IMR-90 (cell line): ENCODE measurements around the gene EIF2S2. TPM values are rescaled to one million over a fixed set of nuclear protein-coding genes. Genes with fewer than 3 reads are reported as not detected.

Source experiments
- ATAC-seq: fragments of 200-7000 bp; cut with Tn5 transposase; 2 replicates; pipeline ENCODE4 v1.9.1; 2020; ENCODE audit warnings: low read depth, mild to moderate bottlenecking, moderate library complexity
- BruUV-seq: library from RNA; stranded (reverse); fragments of 400-500 nt; replicated peaks from 2 replicates; lab custom pipeline; 2021; lab: Mats Ljungman, UMichigan
- CTCF ChIA-PET: fragments of 300-600 bp; formaldehyde crosslinking; extraction: SDS; loops from one replicate; lab custom pipeline; 2021; ENCODE audit warnings: antibody characterized with exemption; lab: Yijun Ruan, JAX
- POLR2A ChIA-PET: fragments of 300-600 bp; sonication (Branson Sonifier 250); formaldehyde crosslinking; loops from one replicate; lab custom pipeline; 2022; ENCODE audit warnings: antibody characterized with exemption; ENCODE audit not compliant: unreplicated experiment; lab: Charles Lee
- DNase-seq: peaks from one replicate; pipeline ENCODE4 v3.0.0; 2013
- H2AFZ ChIP-seq: replicated peaks from 2 replicates; pipeline ENCODE3; 2013; ENCODE audit warnings: low read length, mild to moderate bottlenecking; ENCODE audit not compliant: poor library complexity
- H2AK5ac ChIP-seq: 2 replicates; pipeline ENCODE4 v1.6.1; 2013; ENCODE audit warnings: low read depth, low read length, inconsistent platforms
- H2AK9ac ChIP-seq: replicated peaks from 2 replicates; pipeline ENCODE3; 2013; ENCODE audit warnings: mild to moderate bottlenecking, low read depth, low read length, moderate library complexity; ENCODE audit not compliant: poor library complexity
- H2BK120ac ChIP-seq: 2 replicates; pipeline ENCODE4 v1.6.1; 2013; ENCODE audit warnings: low read depth, low read length, inconsistent platforms
- H2BK15ac ChIP-seq: 3 replicates; pipeline ENCODE4 v1.6.1; 2013; ENCODE audit warnings: low read depth, low read length, inconsistent platforms
- H2BK20ac ChIP-seq: 2 replicates; pipeline ENCODE4 v1.6.1; 2013; ENCODE audit warnings: low read depth, mild to moderate bottlenecking, inconsistent platforms, low read length, moderate library complexity
- H2BK5ac ChIP-seq: 2 replicates; pipeline ENCODE4 v1.6.1; 2013; ENCODE audit warnings: mild to moderate bottlenecking, low read depth, low read length, inconsistent platforms; ENCODE audit not compliant: poor library complexity, severe bottlenecking
- H3K14ac ChIP-seq: replicated peaks from 2 replicates; pipeline ENCODE4 v1.6.1; 2013; ENCODE audit warnings: low read depth, low read length, inconsistent platforms
- H3K18ac ChIP-seq: 2 replicates; pipeline ENCODE4 v1.6.1; 2013; ENCODE audit warnings: low read depth, low read length, control low read depth
- H3K23ac ChIP-seq: 2 replicates; pipeline ENCODE4 v1.6.1; 2013; ENCODE audit warnings: low read depth, low read length, inconsistent platforms
- H3K27ac ChIP-seq: 2 replicates; pipeline ENCODE4 v1.5.1; 2013; ENCODE audit warnings: mild to moderate bottlenecking, control low read depth, low read length; ENCODE audit not compliant: insufficient read depth
- H3K27me3 ChIP-seq: 2 replicates; pipeline ENCODE4 v1.6.1; 2013; ENCODE audit warnings: low read length; ENCODE audit not compliant: control insufficient read depth, insufficient read depth
- H3K36me3 ChIP-seq: 2 replicates; pipeline ENCODE4 v1.6.1; 2013; ENCODE audit warnings: low read length, mixed read lengths; ENCODE audit not compliant: control insufficient read depth, insufficient read depth
- H3K4ac ChIP-seq: 2 replicates; pipeline ENCODE4 v1.6.1; 2013; ENCODE audit warnings: low read depth, low read length, inconsistent platforms
- H3K4me1 ChIP-seq: 2 replicates; pipeline ENCODE4 v1.6.1; 2013; ENCODE audit warnings: low read length, mixed read lengths; ENCODE audit not compliant: control insufficient read depth, insufficient read depth
- H3K4me2 ChIP-seq: 2 replicates; pipeline ENCODE4 v1.6.1; 2013; ENCODE audit warnings: low read depth, mild to moderate bottlenecking, control low read depth, low read length, moderate library complexity
- H3K4me3 ChIP-seq: 2 replicates; pipeline ENCODE4 v1.5.1; 2013; ENCODE audit warnings: low read depth, mild to moderate bottlenecking, control low read depth, low read length, moderate library complexity; ENCODE audit not compliant: insufficient read depth
- H3K56ac ChIP-seq: 2 replicates; pipeline ENCODE4 v1.6.1; 2013; ENCODE audit warnings: low read length, inconsistent platforms; ENCODE audit not compliant: insufficient read depth; ENCODE audit errors: extremely low read depth
- H3K79me1 ChIP-seq, 2 experiments: 2 replicates each; pipeline ENCODE4 v1.6.1; 2013; ENCODE audit warnings: low read length in 2 of 2, inconsistent platforms in 1 of 2, low read depth in 1 of 2
- H3K9ac ChIP-seq: 2 replicates; pipeline ENCODE4 v1.6.1; 2013; ENCODE audit warnings: low read depth, low read length, control low read depth
- H3K9me1 ChIP-seq: 2 replicates; pipeline ENCODE4 v1.6.1; 2013; ENCODE audit warnings: low read length, inconsistent platforms; ENCODE audit not compliant: insufficient read depth
- H3K9me3 ChIP-seq: 2 replicates; pipeline ENCODE4 v1.6.1; 2013; ENCODE audit warnings: low read length; ENCODE audit not compliant: control insufficient read depth, insufficient read depth
- H4K20me1 ChIP-seq: 2 replicates; pipeline ENCODE4 v1.6.1; 2013; ENCODE audit warnings: low read length, inconsistent platforms; ENCODE audit not compliant: insufficient read depth
- H4K5ac ChIP-seq: 2 replicates; pipeline ENCODE4 v1.6.1; 2013; ENCODE audit warnings: mild to moderate bottlenecking, low read depth, low read length, control low read depth
- H4K8ac ChIP-seq, 2 experiments: 2 replicates each; pipeline ENCODE4 v1.6.1; 2013; ENCODE audit warnings: low read depth in 2 of 2, low read length in 2 of 2, control low read depth in 1 of 2, inconsistent platforms in 1 of 2
- H4K91ac ChIP-seq: 2 replicates; pipeline ENCODE4 v1.6.1; 2013; ENCODE audit warnings: low read depth, low read length, inconsistent platforms; ENCODE audit not compliant: insufficient read depth
- BHLHE40 ChIP-seq: fragments of 150-350 bp; IDR thresholded peaks from 2 replicates; pipeline ENCODE4 v1.6.1; 2016; ENCODE audit warnings: mild to moderate bottlenecking, low read depth, low read length
- CEBPB ChIP-seq: IDR thresholded peaks from 2 replicates; pipeline ENCODE4 v1.6.1; 2012; ENCODE audit warnings: low read depth, low read length, improper control_type of control experiment
- CHD1 ChIP-seq: IDR thresholded peaks from 2 replicates; pipeline ENCODE4 v1.6.1; 2012; ENCODE audit warnings: low read depth, low read length, improper control_type of control experiment
- ELK1 ChIP-seq: fragments of 150-350 bp; IDR thresholded peaks from 2 replicates; pipeline ENCODE4 v1.6.1; 2016; ENCODE audit warnings: low read depth, mild to moderate bottlenecking, low read length, moderate library complexity, borderline replicate concordance
- MAFK ChIP-seq: IDR thresholded peaks from 2 replicates; pipeline ENCODE4 v1.6.1; 2012; ENCODE audit warnings: low read depth, low read length, improper control_type of control experiment
- MXI1 ChIP-seq: IDR thresholded peaks from 2 replicates; pipeline ENCODE4 v1.6.1; 2012; ENCODE audit warnings: low read depth, mild to moderate bottlenecking, low read length, moderate library complexity, borderline replicate concordance
- NFE2L2 ChIP-seq: fragments of 150-350 bp; IDR thresholded peaks from 2 replicates; pipeline ENCODE4 v1.6.1; 2016; ENCODE audit warnings: low read depth, mild to moderate bottlenecking, low read length
- POLR2A ChIP-seq: IDR thresholded peaks from 2 replicates; pipeline ENCODE4 v1.6.1; 2012; ENCODE audit warnings: mild to moderate bottlenecking, low read depth, low read length
- RAD21 ChIP-seq: IDR thresholded peaks from 2 replicates; pipeline ENCODE4 v1.6.1; 2012; ENCODE audit warnings: low read length, improper control_type of control experiment
- RCOR1 ChIP-seq: IDR thresholded peaks from 2 replicates; pipeline ENCODE4 v1.6.1; 2012; ENCODE audit warnings: mild to moderate bottlenecking, low read length, improper control_type of control experiment; ENCODE audit not compliant: insufficient replicate concordance
- SMC3 ChIP-seq: fragments of 150-350 bp; IDR thresholded peaks from 2 replicates; pipeline ENCODE4 v1.6.1; 2016; ENCODE audit warnings: low read depth, mild to moderate bottlenecking, antibody characterized with exemption, low read length, moderate library complexity
- USF2 ChIP-seq: fragments of 150-350 bp; IDR thresholded peaks from 2 replicates; pipeline ENCODE4 v1.6.1; 2017; ENCODE audit warnings: mild to moderate bottlenecking, antibody characterized with exemption, low read length, low read depth
- dilution Hi-C: fragments of 300-500 bp; cut with HindIII; formaldehyde crosslinking; loops from one replicate; pipeline ENCODE4 v1.14.3; 2018; ENCODE audit warnings: low sequenced_read_pairs; ENCODE audit not compliant: unreplicated experiment
- in situ Hi-C: fragments of 300-500 bp; cut with MboI; formaldehyde crosslinking; loops from 3 replicates; pipeline ENCODE4 v1.14.3; 2019; ENCODE audit warnings: low sequenced_read_pairs, inconsistent platforms, mixed read lengths
- intact Hi-C: fragments of 100-400 bp; cut with micrococcal nuclease; formaldehyde crosslinking; loops from 2 replicates; pipeline ENCODE4 v1.10.0; 2022
- polyA plus RNA-seq, 3 experiments: library from polyadenylated mRNA; depleted of rRNA; stranded (reverse); fragments of >200 nt; gene quantifications; 2 replicates each; pipeline ENCODE4 v1.2.3, GENCODE V29; 2012; ENCODE audit warnings: low replicate concordance in 1 of 3
- total RNA-seq: library from RNA; depleted of rRNA; stranded (reverse); fragments of >200 nt; gene quantifications from 2 replicates; pipeline ENCODE4 v1.2.3, GENCODE V29; 2012
- TF ChIP-seq, protein P1 (sequence below): conservative IDR thresholded peaks from 2 replicates; pipeline ENCODE4 v1.5.1; 2012; ENCODE audit warnings: mild to moderate bottlenecking, low read depth, low read length, improper control_type of control experiment

The EIF2S2 gene
- total and polyA plus RNA-seq, 2 of the 4 experiments (the other 2 are of a cell fraction) = 61.7 to 66.9 TPM

DNA sequence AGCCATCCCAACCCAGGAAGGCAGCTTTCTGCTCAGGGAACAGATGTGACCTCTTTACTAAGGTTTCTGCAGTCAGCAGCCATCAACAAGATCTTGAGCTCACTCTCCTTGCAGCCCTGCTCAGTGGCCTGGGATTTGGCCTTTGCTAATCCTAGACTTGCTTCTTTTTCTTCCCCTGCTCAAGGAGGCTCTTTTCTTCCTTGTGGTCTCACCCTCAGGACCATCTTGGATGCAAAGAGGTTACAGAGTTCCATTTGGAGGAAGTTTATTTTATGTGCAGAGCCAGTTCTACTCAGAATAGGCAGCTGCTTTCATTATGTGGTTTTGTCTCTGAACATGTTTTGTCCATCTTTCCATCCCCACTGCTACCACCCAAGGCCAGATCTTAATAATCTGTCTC, 69.0 kb downstream of the EIF2S2 start:
- H3K27me3 ChIP-seq = no peaks in the 10 kb centered on the region
- no peak overlapping the region for H2BK5ac ChIP-seq
- ATAC-seq = peak; percentile 25; the same call in 1 of the 2 replicates
- peaks cover 26% of the 10 kb centered on the region for H3K9me1 ChIP-seq
- ChIA-PET POLR2A (no interaction called here), CTCF (no interaction called here)
- peaks cover 8% of the 10 kb centered on the region; the same call in 1 of the 2 replicates for H3K36me3 ChIP-seq
- H3K9me3 ChIP-seq = no peaks in the 10 kb centered on the region
- no TSS peak for BruUV-seq
- DNase-seq = no peak
- peak overlapping the region; percentile 57; the same call in 1 of the 2 replicates for H3K27ac ChIP-seq
- no peak overlapping the region for H3K56ac ChIP-seq
- no peak overlapping the region for H3K9ac ChIP-seq
- H2AK5ac ChIP-seq = 0 out of 2 replicates have a peak overlapping the region, but pooled peaks have one; percentile 8
- H2BK15ac ChIP-seq = no peak overlapping the region
- H3K14ac ChIP-seq = 0 out of 2 replicates have a peak overlapping the region, but pooled peaks have one; percentile 10
- peaks cover 62 to 97% of the 10 kb centered on the region in 2 experiments for H3K79me1 ChIP-seq
- TF ChIP-seq NFE2L2 (no peak), MAFK (no peak), RAD21 (no peak), MXI1 (no peak), CEBPB (no peak), RCOR1 (no peak), BHLHE40 (no peak), ELK1 (no peak), POLR2A (no peak), CHD1 (no peak), SMC3 (no peak), USF2 (no peak)
- TF ChIP-seq, protein P1, sequence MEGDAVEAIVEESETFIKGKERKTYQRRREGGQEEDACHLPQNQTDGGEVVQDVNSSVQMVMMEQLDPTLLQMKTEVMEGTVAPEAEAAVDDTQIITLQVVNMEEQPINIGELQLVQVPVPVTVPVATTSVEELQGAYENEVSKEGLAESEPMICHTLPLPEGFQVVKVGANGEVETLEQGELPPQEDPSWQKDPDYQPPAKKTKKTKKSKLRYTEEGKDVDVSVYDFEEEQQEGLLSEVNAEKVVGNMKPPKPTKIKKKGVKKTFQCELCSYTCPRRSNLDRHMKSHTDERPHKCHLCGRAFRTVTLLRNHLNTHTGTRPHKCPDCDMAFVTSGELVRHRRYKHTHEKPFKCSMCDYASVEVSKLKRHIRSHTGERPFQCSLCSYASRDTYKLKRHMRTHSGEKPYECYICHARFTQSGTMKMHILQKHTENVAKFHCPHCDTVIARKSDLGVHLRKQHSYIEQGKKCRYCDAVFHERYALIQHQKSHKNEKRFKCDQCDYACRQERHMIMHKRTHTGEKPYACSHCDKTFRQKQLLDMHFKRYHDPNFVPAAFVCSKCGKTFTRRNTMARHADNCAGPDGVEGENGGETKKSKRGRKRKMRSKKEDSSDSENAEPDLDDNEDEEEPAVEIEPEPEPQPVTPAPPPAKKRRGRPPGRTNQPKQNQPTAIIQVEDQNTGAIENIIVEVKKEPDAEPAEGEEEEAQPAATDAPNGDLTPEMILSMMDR = no peak
- H4K20me1 ChIP-seq = peaks cover 94% of the 10 kb centered on the region
- H4K8ac ChIP-seq = no peak overlapping the region
- H3K4me1 ChIP-seq = peaks cover 13% of the 10 kb centered on the region
- intact Hi-C loops (no loop called here), in situ Hi-C loops (no loop called here), dilution Hi-C loops (no loop called here)
- peak overlapping the region; percentile 27 for H3K4me2 ChIP-seq
- no peak overlapping the region for H3K4me3 ChIP-seq
- no peak overlapping the region for H2BK120ac ChIP-seq
- peak overlapping the region; percentile 34; the same call in 1 of the 2 replicates for H3K23ac ChIP-seq
- H3K4ac ChIP-seq = no peak overlapping the region
- H3K18ac ChIP-seq = peak overlapping the region; percentile 11; the same call in 1 of the 2 replicates
- no peak overlapping the region for H4K91ac ChIP-seq
- no peak overlapping the region for H2AFZ ChIP-seq
- H2AK9ac ChIP-seq = no peak overlapping the region
- no peak overlapping the region for H2BK20ac ChIP-seq
- H4K5ac ChIP-seq = no peak overlapping the region
